Measurements from ENCODE around the gene FGF14.

DNA sequence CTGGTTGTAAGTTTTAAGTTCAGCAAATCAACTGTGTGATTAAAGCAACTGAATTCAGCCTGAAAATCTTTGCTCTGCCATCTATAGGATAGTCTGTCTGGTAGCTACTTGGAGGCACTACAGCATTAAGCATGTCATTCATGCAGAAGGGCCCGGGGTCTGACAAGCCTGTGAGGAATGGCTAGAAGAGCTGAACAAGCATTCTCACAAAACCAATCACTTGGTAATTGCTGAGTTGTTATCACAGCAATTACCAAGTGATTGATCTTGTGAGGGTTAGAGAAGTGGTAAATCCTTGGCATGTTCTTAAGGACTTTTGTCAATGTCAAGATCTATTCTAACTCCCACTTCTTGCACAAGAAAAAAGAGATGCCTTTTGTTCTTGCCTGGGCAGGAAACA lies 356.1 kb downstream of the FGF14 start:
- TF ChIP-seq POLR2A (IDR thresholded peaks at IDR 0.05; ENCODE audit: low read depth, low read length) (no peak), TAF1 (IDR thresholded peaks at IDR 0.05; ENCODE audit: borderline replicate concordance, low read depth, low read length) (no peak), POLR2AphosphoS5 (IDR thresholded peaks at IDR 0.05; ENCODE audit: low read depth, low read length) (no peak)
